Caco-2 (cell line): Measurements from ENCODE around the gene BICDL2. TPM values are rescaled to one million over a fixed set of nuclear protein-coding genes. Genes with fewer than 3 reads are reported as not detected.

Source experiments
- BruUV-seq: library from RNA; stranded (reverse); fragments of 400-500 nt; replicated peaks from 2 replicates; lab custom pipeline; 2021; lab: Mats Ljungman, UMichigan
- CTCF ChIA-PET: fragments of 300-600 bp; sonication (Branson Sonifier 250); formaldehyde crosslinking; loops from one replicate; lab custom pipeline; 2022; ENCODE audit warnings: antibody characterized with exemption; lab: Charles Lee
- POLR2A ChIA-PET: fragments of 300-600 bp; sonication (Branson Sonifier 250); formaldehyde crosslinking; loops from one replicate; lab custom pipeline; 2022; ENCODE audit warnings: antibody characterized with exemption; lab: Charles Lee
- DNase-seq, 2 experiments: peaks; one replicate each; pipeline versions ENCODE4 v3.0.0 to v3.0.0-alpha.2; 2020 to 2022
- H3K27me3 ChIP-seq: replicated peaks from 2 replicates; pipeline ENCODE4 v1.6.0; 2011; ENCODE audit warnings: low read length; ENCODE audit not compliant: control insufficient read depth, insufficient read depth
- H3K36me3 ChIP-seq: 2 replicates; pipeline ENCODE4 v1.5.1; 2011; ENCODE audit warnings: low read length; ENCODE audit not compliant: control insufficient read depth, insufficient read depth
- H3K4me1 ChIP-seq: fragments of 250-450 bp; sonication (Bioruptor Pico); 2 replicates; pipeline ENCODE4 v1.5.1; 2020; ENCODE audit warnings: mild to moderate bottlenecking
- H3K4me3 ChIP-seq: 2 replicates; pipeline ENCODE4 v1.5.1; 2011; ENCODE audit warnings: low read depth, mild to moderate bottlenecking, control low read depth, low read length
- H3K9me3 ChIP-seq: fragments of 250-450 bp; sonication (Bioruptor Pico); 2 replicates; pipeline ENCODE4 v1.5.1; 2020; ENCODE audit warnings: mild to moderate bottlenecking, moderate library complexity
- H3K27ac Mint-ChIP-seq: one replicate; pipeline ENCODE4 v1.8.0; 2022; ENCODE audit warnings: mixed read lengths; ENCODE audit not compliant: unreplicated experiment
- H3K27me3 Mint-ChIP-seq: one replicate; pipeline ENCODE4 v1.8.0; 2022; ENCODE audit warnings: mixed read lengths; ENCODE audit not compliant: insufficient read depth, unreplicated experiment
- H3K36me3 Mint-ChIP-seq: one replicate; pipeline ENCODE4 v1.8.0; 2022; ENCODE audit warnings: mild to moderate bottlenecking, mixed read lengths; ENCODE audit not compliant: insufficient read depth, unreplicated experiment
- H3K4me1 Mint-ChIP-seq: one replicate; pipeline ENCODE4 v1.8.0; 2022; ENCODE audit warnings: low read depth, mixed read lengths; ENCODE audit not compliant: unreplicated experiment
- H3K4me3 Mint-ChIP-seq: one replicate; pipeline ENCODE4 v1.8.0; 2022; ENCODE audit warnings: mild to moderate bottlenecking, moderate library complexity, mixed read lengths; ENCODE audit not compliant: unreplicated experiment
- H3K9me3 Mint-ChIP-seq: one replicate; pipeline ENCODE4 v1.8.0; 2022; ENCODE audit warnings: mixed read lengths; ENCODE audit not compliant: unreplicated experiment
- intact Hi-C: fragments of 100-400 bp; cut with micrococcal nuclease; formaldehyde crosslinking; loops from one replicate; pipeline ENCODE4 v1.10.0; 2022; ENCODE audit not compliant: unreplicated experiment
- total RNA-seq: library from RNA; stranded (reverse); gene quantifications from 2 replicates; pipeline ENCODE4 v1.2.3, GENCODE V29; 2022
- TF ChIP-seq, protein P1 (sequence below), 2 experiments: fragments of 200-600 bp in 1 of 2; IDR thresholded peaks; 1 replicate in 1 of 2; 2 replicates in 1 of 2; pipeline versions ENCODE4 v1.5.1 to v1.8.0; 2011 to 2022; ENCODE audit warnings: antibody characterized with exemption in 1 of 2, control low read depth in 1 of 2, inconsistent platforms in 1 of 2, low read depth in 1 of 2, low read length in 1 of 2, mild to moderate bottlenecking in 1 of 2, moderate library complexity in 1 of 2; ENCODE audit not compliant: insufficient read depth in 1 of 2, severe bottlenecking in 1 of 2, unreplicated experiment in 1 of 2

The BICDL2 gene
- total RNA-seq, 1 experiment from 2014 or later, result 10.6 TPM

DNA sequence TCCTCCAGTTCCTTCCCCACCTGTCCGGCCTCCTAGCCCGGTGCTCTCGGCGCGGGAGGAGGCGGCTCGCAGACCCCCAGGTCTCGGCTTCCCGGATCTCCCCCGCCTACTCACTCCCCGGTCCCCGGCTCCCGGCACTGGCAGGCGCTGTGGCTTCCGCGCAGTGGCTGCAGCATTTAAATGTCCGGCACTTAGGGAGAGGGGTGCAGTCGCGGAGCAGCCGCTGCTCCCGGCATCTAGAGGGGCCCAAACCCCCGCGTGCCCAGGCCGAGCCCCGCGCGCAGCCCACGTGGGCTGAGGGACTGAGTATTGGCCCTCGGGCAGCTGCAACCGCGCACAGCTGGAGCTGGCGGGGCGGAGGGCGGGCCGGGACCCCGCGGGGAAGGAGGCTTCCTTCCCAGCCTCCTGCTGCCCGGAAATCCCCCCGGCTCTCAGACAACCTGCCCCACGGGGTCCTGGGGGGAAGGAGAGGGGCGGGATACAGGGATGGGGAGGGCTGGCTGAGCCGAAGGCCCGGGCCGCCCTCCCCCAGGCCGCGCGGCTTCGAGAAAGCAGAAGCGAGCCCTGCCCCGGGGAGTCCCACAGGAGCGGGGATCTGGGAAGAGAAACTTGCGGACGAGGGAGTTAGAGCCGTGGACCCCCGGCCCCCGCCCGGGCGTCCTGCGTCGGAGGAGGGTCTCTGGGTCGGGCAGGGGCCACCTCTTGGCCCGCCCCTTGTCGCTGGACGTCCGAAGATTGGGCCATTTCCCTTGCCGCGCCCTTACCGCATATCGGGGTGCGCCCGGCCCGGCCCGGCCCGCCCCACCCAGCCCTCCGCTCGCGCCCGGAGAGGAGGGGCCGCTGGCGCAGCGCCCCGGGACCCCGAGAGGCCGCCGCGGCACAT is 9.3 kb upstream of the BICDL2 start, which contains the start of gene MMP25:
MMP25 (plus strand) TSS at position 804 of the 883 bp plus-strand sequence. CDS start 357 bp downstream, outside the sequence.
- no peak for DNase-seq
- Histone ChIP-seq H3K36me3 (no peaks in the 10 kb centered on the region), H3K9me3 (no peaks in the 10 kb centered on the region), H3K27me3 (no peaks in the 10 kb centered on the region; the same call in 1 of the 2 replicates), H3K4me1 (no peaks in the 10 kb centered on the region), H3K4me3 (peak within 1 kb of the TSS; percentile 45)
- H3K27ac Mint-ChIP-seq, result no peak within 1 kb of the TSS
- peak within 1 kb of the TSS; percentile 61 for H3K4me3 Mint-ChIP-seq
- peaks cover 4% of the 10 kb centered on the region for H3K27me3 Mint-ChIP-seq
- no peaks in the 10 kb centered on the region for H3K36me3 Mint-ChIP-seq
- H3K9me3 Mint-ChIP-seq, result no peaks in the 10 kb centered on the region
- intact Hi-C loops, result no loop called here
- ChIA-PET CTCF (interaction anchor here (1.0 to 2.7 kb wide), 3 partner anchors 12 to 14 kb away, joined by 3 to 18 read pairs (median 4); no protein-coding TSS in a partner anchor), POLR2A (no interaction called here)
- TF ChIP-seq, protein P1, sequence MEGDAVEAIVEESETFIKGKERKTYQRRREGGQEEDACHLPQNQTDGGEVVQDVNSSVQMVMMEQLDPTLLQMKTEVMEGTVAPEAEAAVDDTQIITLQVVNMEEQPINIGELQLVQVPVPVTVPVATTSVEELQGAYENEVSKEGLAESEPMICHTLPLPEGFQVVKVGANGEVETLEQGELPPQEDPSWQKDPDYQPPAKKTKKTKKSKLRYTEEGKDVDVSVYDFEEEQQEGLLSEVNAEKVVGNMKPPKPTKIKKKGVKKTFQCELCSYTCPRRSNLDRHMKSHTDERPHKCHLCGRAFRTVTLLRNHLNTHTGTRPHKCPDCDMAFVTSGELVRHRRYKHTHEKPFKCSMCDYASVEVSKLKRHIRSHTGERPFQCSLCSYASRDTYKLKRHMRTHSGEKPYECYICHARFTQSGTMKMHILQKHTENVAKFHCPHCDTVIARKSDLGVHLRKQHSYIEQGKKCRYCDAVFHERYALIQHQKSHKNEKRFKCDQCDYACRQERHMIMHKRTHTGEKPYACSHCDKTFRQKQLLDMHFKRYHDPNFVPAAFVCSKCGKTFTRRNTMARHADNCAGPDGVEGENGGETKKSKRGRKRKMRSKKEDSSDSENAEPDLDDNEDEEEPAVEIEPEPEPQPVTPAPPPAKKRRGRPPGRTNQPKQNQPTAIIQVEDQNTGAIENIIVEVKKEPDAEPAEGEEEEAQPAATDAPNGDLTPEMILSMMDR (IDR thresholded peaks at IDR 0.05; ENCODE audit: insufficient read depth in 1 of 2, low read depth in 1 of 2, low read length in 1 of 2, severe bottlenecking in 1 of 2, unreplicated experiment in 1 of 2), result no peak
- no peaks in the 10 kb centered on the region for H3K4me1 Mint-ChIP-seq
- no TSS peak for BruUV-seq

DNA sequence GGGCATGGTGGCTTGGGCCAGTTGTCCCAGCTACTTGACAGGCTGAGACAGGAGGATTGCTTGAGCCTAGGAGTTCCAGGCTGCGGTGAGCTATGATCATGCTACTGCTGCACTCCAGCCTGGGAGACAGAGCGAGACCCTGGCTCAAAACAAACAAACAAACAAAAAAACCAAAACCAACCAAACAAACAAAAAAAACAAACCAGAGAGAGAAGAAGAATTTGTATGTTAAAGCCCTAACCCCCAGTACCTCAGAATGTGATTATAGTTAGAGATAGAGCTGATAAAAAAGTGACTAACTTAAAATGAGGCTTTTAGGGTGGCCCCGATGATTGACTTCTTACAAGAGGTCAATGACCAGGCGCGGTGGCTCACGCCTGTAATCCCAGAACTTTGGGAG is 8.0 kb upstream of the BICDL2 start:
- H3K36me3 Mint-ChIP-seq, result no peaks in the 10 kb centered on the region
- DNase-seq, result no peak
- H3K4me1 Mint-ChIP-seq, result no peaks in the 10 kb centered on the region
- Histone ChIP-seq H3K27me3 (no peaks in the 10 kb centered on the region; the same call in 1 of the 2 replicates), H3K4me1 (no peaks in the 10 kb centered on the region), H3K36me3 (no peaks in the 10 kb centered on the region), H3K4me3 (no peak overlapping the region), H3K9me3 (no peaks in the 10 kb centered on the region)
- H3K4me3 Mint-ChIP-seq, result peak overlapping the region; percentile 61
- ChIA-PET CTCF (interaction anchor here (1.5 kb wide), 1 partner anchor 13 kb away, joined by 4 read pairs; no protein-coding TSS in a partner anchor), POLR2A (no interaction called here)
- peaks cover 4% of the 10 kb centered on the region for H3K27me3 Mint-ChIP-seq
- no peaks in the 10 kb centered on the region for H3K9me3 Mint-ChIP-seq
- no peak overlapping the region for H3K27ac Mint-ChIP-seq
- intact Hi-C loops, result no loop called here
- BruUV-seq, result no TSS peak
- TF ChIP-seq, protein P1 (IDR thresholded peaks at IDR 0.05; ENCODE audit: insufficient read depth in 1 of 2, low read depth in 1 of 2, low read length in 1 of 2, severe bottlenecking in 1 of 2, unreplicated experiment in 1 of 2), result no peak

DNA sequence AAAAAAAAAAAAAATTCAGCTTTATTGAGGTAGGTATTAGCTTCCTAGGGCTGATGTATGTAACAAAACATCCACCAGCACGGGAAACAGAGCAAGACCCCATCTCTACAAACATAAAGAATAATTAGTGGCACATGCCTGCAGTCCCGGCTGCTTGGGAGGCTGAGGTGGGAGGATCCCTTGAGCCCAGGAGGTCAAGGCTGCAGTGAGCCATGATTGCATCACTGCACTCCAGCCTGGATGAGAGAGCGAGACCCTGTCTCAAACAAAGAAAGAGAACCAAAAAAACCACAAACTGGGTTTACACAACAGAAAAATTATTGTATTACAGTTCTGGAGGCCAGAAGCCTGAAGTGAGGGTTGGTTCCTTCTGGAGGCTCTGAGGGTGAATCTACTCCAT is 5.6 kb upstream of the BICDL2 start:
- Mint-ChIP-seq H3K4me1 (no peaks in the 10 kb centered on the region), H3K4me3 (no peak overlapping the region), H3K9me3 (no peaks in the 10 kb centered on the region), H3K27ac (no peak overlapping the region), H3K27me3 (peaks cover 4% of the 10 kb centered on the region), H3K36me3 (no peaks in the 10 kb centered on the region)
- DNase-seq, result no peak
- intact Hi-C loops, result no loop called here
- BruUV-seq, result no TSS peak
- Histone ChIP-seq H3K27me3 (no peaks in the 10 kb centered on the region; the same call in 1 of the 2 replicates), H3K4me1 (no peaks in the 10 kb centered on the region), H3K36me3 (no peaks in the 10 kb centered on the region), H3K4me3 (no peak overlapping the region), H3K9me3 (no peaks in the 10 kb centered on the region)
- ChIA-PET POLR2A (interaction anchor here (0.6 kb wide), 1 partner anchor 62 kb away, joined by 3 read pairs; the partner anchor contains the start of gene PKMYT1), CTCF (interaction anchor here (0.8 to 1.1 kb wide), 3 partner anchors 11 to 16 kb away, joined by 3 to 4 read pairs (median 4); no protein-coding TSS in a partner anchor)
- TF ChIP-seq, protein P1 (IDR thresholded peaks at IDR 0.05; ENCODE audit: insufficient read depth in 1 of 2, low read depth in 1 of 2, low read length in 1 of 2, severe bottlenecking in 1 of 2, unreplicated experiment in 1 of 2), result no peak
